ENCODE measurements around the gene MYT1. TPM values are rescaled to one million over a fixed set of nuclear protein-coding genes. Genes with fewer than 3 reads are reported as not detected.
A peak's percentile ranks its signal among the peaks of the same experiment; 100 is the strongest.

The MYT1 gene
- total RNA-seq, 1 donor from 2014 or later, result 0.34 TPM

- H3K27ac Mint-ChIP-seq, result peak overlapping the region; percentile 97
- peak overlapping the region; percentile 94 for H3K4me3 Mint-ChIP-seq
- peaks cover 63% of the 10 kb centered on the region for H3K4me1 Mint-ChIP-seq
Observed at GRCh38 chr20:64257107-64257757, 93.0 kb downstream of the MYT1 start.

GRCh38 chr20:64258071-64258823, 94.0 kb downstream of the MYT1 start:
- Mint-ChIP-seq H3K27ac (peak overlapping the region; percentile 71), H3K27me3 (ENCODE audit: low read depth) (peaks cover under 1% of the 10 kb centered on the region), H3K9me3 (no peaks in the 10 kb centered on the region), H3K36me3 (peaks cover 4% of the 10 kb centered on the region), H3K4me3 (peak overlapping the region; percentile 5), H3K4me1 (peaks cover 66% of the 10 kb centered on the region)
- no peak for TF ChIP-seq CTCF (IDR thresholded peaks at IDR 0.05; ENCODE audit: unreplicated experiment)
- no peak for DNase-seq (ENCODE audit: low spot score in 2 of 2, unreplicated experiment in 2 of 2)

More at GRCh38 chr20:64257107-64257757, 93.0 kb downstream of the MYT1 start:
- no peaks in the 10 kb centered on the region for H3K36me3 Mint-ChIP-seq
- no peak for TF ChIP-seq CTCF (IDR thresholded peaks at IDR 0.05; ENCODE audit: unreplicated experiment)
- peaks cover 6% of the 10 kb centered on the region for H3K27me3 Mint-ChIP-seq (ENCODE audit: low read depth)
- H3K9me3 Mint-ChIP-seq, result no peaks in the 10 kb centered on the region
- no peak for DNase-seq (ENCODE audit: low spot score in 2 of 2, unreplicated experiment in 2 of 2)

- Mint-ChIP-seq H3K4me3 (no peak overlapping the region), H3K27ac (peak overlapping the region; percentile 96), H3K36me3 (peaks cover 8% of the 10 kb centered on the region), H3K4me1 (peaks cover 71% of the 10 kb centered on the region), H3K27me3 (ENCODE audit: low read depth) (no peaks in the 10 kb centered on the region), H3K9me3 (no peaks in the 10 kb centered on the region)
- DNase-seq (ENCODE audit: low spot score in 2 of 2, unreplicated experiment in 2 of 2), result no peak
- TF ChIP-seq CTCF (IDR thresholded peaks at IDR 0.05; ENCODE audit: unreplicated experiment), result no peak
Observed at GRCh38 chr20:64260239-64260638, 96.0 kb downstream of the MYT1 start.

GRCh38 chr20:64261138-64261537, 96.9 kb downstream of the MYT1 start:
- Mint-ChIP-seq H3K36me3 (peaks cover 8% of the 10 kb centered on the region), H3K4me3 (peak overlapping the region; percentile 48), H3K27me3 (ENCODE audit: low read depth) (no peaks in the 10 kb centered on the region), H3K4me1 (peaks cover 72% of the 10 kb centered on the region), H3K9me3 (no peaks in the 10 kb centered on the region), H3K27ac (peak overlapping the region; percentile 96)
- no peak for DNase-seq (ENCODE audit: low spot score in 2 of 2, unreplicated experiment in 2 of 2)
- TF ChIP-seq CTCF (IDR thresholded peaks at IDR 0.05; ENCODE audit: unreplicated experiment), result no peak

- TF ChIP-seq CTCF (IDR thresholded peaks at IDR 0.05; ENCODE audit: unreplicated experiment), result no peak
- H3K4me3 Mint-ChIP-seq, result no peak overlapping the region
Observed at GRCh38 chr20:64264091-64264490, 99.8 kb downstream of the MYT1 start.

More at GRCh38 chr20:64264091-64264490, 99.8 kb downstream of the MYT1 start:
- DNase-seq (ENCODE audit: low spot score in 2 of 2, unreplicated experiment in 2 of 2), result no peak
- peaks cover 13% of the 10 kb centered on the region for H3K36me3 Mint-ChIP-seq
- H3K4me1 Mint-ChIP-seq, result peaks cover 43% of the 10 kb centered on the region
- peak overlapping the region; percentile 53 for H3K27ac Mint-ChIP-seq
- no peaks in the 10 kb centered on the region for H3K27me3 Mint-ChIP-seq (ENCODE audit: low read depth)
- no peaks in the 10 kb centered on the region for H3K9me3 Mint-ChIP-seq
